WTC11 (cell line): ENCODE data around the gene AFAP1L1. TPM values are rescaled to one million over a fixed set of nuclear protein-coding genes. Genes with fewer than 3 reads are reported as not detected.

Source experiments
- ATAC-seq: fragments of 200-7000 bp; cut with Tn5 transposase; 2 replicates; pipeline ENCODE4 v1.10.0; 2021; ENCODE audit warnings: mild to moderate bottlenecking, moderate library complexity
- CTCF ChIA-PET: fragments of 300-600 bp; sonication (Branson Sonifier 250); formaldehyde crosslinking; loops from one replicate; lab custom pipeline; 2021; ENCODE audit warnings: antibody characterized with exemption; lab: Charles Lee
- POLR2A ChIA-PET: fragments of 350-600 bp; sonication (Branson Sonifier 250); formaldehyde crosslinking; loops from one replicate; lab custom pipeline; 2021; ENCODE audit warnings: antibody characterized with exemption; lab: Charles Lee
- DNase-seq: peaks from one replicate; pipeline ENCODE4 v3.0.0; 2021; ENCODE audit warnings: low spot score
- H3K27ac Mint-ChIP-seq: 2 replicates; pipeline ENCODE4 v1.8.0; 2021; ENCODE audit warnings: mixed read lengths
- H3K27me3 Mint-ChIP-seq: 2 replicates; pipeline ENCODE4 v1.8.0; 2021; ENCODE audit warnings: low read depth, mild to moderate bottlenecking, moderate library complexity, mixed read lengths
- H3K36me3 Mint-ChIP-seq: 2 replicates; pipeline ENCODE4 v1.8.0; 2021; ENCODE audit warnings: mixed read lengths
- H3K4me1 Mint-ChIP-seq: 2 replicates; pipeline ENCODE4 v1.8.0; 2022; ENCODE audit warnings: mixed read lengths
- H3K4me3 Mint-ChIP-seq: 2 replicates; pipeline ENCODE4 v1.8.0; 2021; ENCODE audit warnings: mild to moderate bottlenecking, moderate library complexity, mixed read lengths
- H3K9me3 Mint-ChIP-seq: 2 replicates; pipeline ENCODE4 v1.8.0; 2021; ENCODE audit warnings: mixed read lengths
- AFF4 ChIP-seq: sonication (generic); formaldehyde crosslinking; IDR thresholded peaks from 2 replicates; pipeline ENCODE4 v1.8.1; 2023; ENCODE audit warnings: mild to moderate bottlenecking, missing genetic modification reagents, borderline replicate concordance
- ATF2 ChIP-seq: sonication (generic); formaldehyde crosslinking; IDR thresholded peaks from 2 replicates; pipeline ENCODE4 v1.8.1; 2022; ENCODE audit warnings: low read depth, missing genetic modification reagents, borderline replicate concordance
- CREM ChIP-seq: sonication (generic); formaldehyde crosslinking; IDR thresholded peaks from 2 replicates; pipeline ENCODE4 v1.8.1; 2022; ENCODE audit warnings: mild to moderate bottlenecking, missing genetic modification reagents, moderate library complexity
- FOXP1 ChIP-seq: sonication (generic); formaldehyde crosslinking; IDR thresholded peaks from 2 replicates; pipeline ENCODE4 v1.8.0; 2022; ENCODE audit warnings: missing genetic modification reagents, mild to moderate bottlenecking, moderate library complexity, borderline replicate concordance
- NFE2L1 ChIP-seq: sonication (generic); formaldehyde crosslinking; IDR thresholded peaks from 2 replicates; pipeline ENCODE4 v1.8.1; 2023; ENCODE audit warnings: missing genetic modification reagents
- NFYB ChIP-seq: sonication (generic); formaldehyde crosslinking; conservative IDR thresholded peaks from 2 replicates; pipeline ENCODE4 v1.8.0; 2022; ENCODE audit warnings: low read depth, missing genetic modification reagents
- NR2C2 ChIP-seq: sonication (generic); formaldehyde crosslinking; IDR thresholded peaks from 2 replicates; pipeline ENCODE4 v1.8.0; 2022; ENCODE audit warnings: mild to moderate bottlenecking, missing genetic modification reagents
- TCF7 ChIP-seq: sonication (generic); formaldehyde crosslinking; IDR thresholded peaks from 2 replicates; pipeline ENCODE4 v1.8.0; 2022; ENCODE audit warnings: mild to moderate bottlenecking, low read depth, missing genetic modification reagents, moderate library complexity
- USF2 ChIP-seq: sonication (generic); formaldehyde crosslinking; IDR thresholded peaks from 2 replicates; pipeline ENCODE4 v1.8.1; 2023; ENCODE audit warnings: mild to moderate bottlenecking, missing genetic modification reagents, moderate library complexity
- ZBTB43 ChIP-seq: sonication (generic); formaldehyde crosslinking; IDR thresholded peaks from 2 replicates; pipeline ENCODE4 v1.8.1; 2023; ENCODE audit warnings: mild to moderate bottlenecking, missing genetic modification reagents
- ZNF396 ChIP-seq: fragments of 250-450 bp; sonication (Bioruptor Pico); IDR thresholded peaks from 2 replicates; pipeline ENCODE4 v1.8.0; 2021; ENCODE audit warnings: mild to moderate bottlenecking, moderate library complexity, borderline replicate concordance
- ZNF532 ChIP-seq: fragments of 250-450 bp; sonication (Bioruptor Pico); IDR thresholded peaks from 2 replicates; pipeline ENCODE4 v1.9.0; 2021; ENCODE audit warnings: mild to moderate bottlenecking, borderline replicate concordance
- total RNA-seq: library from RNA; stranded (reverse); gene quantifications from 3 replicates; pipeline ENCODE4 v1.2.3, GENCODE V29; 2021

Gene AFAP1L1
- total RNA-seq, 1 experiment from 2014 or later = 8.4 TPM

- Mint-ChIP-seq H3K4me1 (peaks cover 16% of the 10 kb centered on the region), H3K27me3 (peaks cover 3% of the 10 kb centered on the region; the same call in 1 of the 2 replicates), H3K36me3 (peaks cover 30% of the 10 kb centered on the region), H3K9me3 (no peaks in the 10 kb centered on the region), H3K4me3 (no peak overlapping the region), H3K27ac (no peak overlapping the region)
- ChIA-PET POLR2A (interaction anchor here (0.6 kb wide), 1 partner anchor 87 kb away, joined by 3 read pairs; no protein-coding TSS in a partner anchor), CTCF (interaction anchor here (0.9 to 4.0 kb wide), 4 partner anchors 11 to 91 kb away, joined by 3 to 57 read pairs (median 8); no protein-coding TSS in a partner anchor)
- TF ChIP-seq ZBTB43 (CRISPR knock-in tag) = no peak
- TF ChIP-seq ZNF532 (CRISPR knock-in tag) = no peak
- no peak for TF ChIP-seq ATF2 (CRISPR knock-in tag)
- no peak for TF ChIP-seq TCF7 (CRISPR knock-in tag)
- no peak for TF ChIP-seq NR2C2
- TF ChIP-seq CREM = no peak
- no peak for TF ChIP-seq FOXP1 (CRISPR knock-in tag)
- TF ChIP-seq NFE2L1 = no peak
- no peak for TF ChIP-seq USF2 (CRISPR knock-in tag)
- TF ChIP-seq NFYB (CRISPR knock-in tag) = no peak
- no peak for TF ChIP-seq ZNF396 (CRISPR knock-in tag)
- no peak for TF ChIP-seq AFF4 (CRISPR knock-in tag)
- no peak for ATAC-seq
- no peak for DNase-seq
These were observed 84.7 kb downstream of the AFAP1L1 start for GRCh38 chr5:149356391-149356790.
